Measurements from ENCODE around the gene MEIS2. TPM values are rescaled to one million over a fixed set of nuclear protein-coding genes. Genes with fewer than 3 reads are reported as not detected.

The MEIS2 gene
- total and polyA plus RNA-seq, 2 of the 13 experiments (the other 11 are each of a cell fraction or from before 2014, with no cell fraction given) = 10.7 to 12.4 TPM

DNA sequence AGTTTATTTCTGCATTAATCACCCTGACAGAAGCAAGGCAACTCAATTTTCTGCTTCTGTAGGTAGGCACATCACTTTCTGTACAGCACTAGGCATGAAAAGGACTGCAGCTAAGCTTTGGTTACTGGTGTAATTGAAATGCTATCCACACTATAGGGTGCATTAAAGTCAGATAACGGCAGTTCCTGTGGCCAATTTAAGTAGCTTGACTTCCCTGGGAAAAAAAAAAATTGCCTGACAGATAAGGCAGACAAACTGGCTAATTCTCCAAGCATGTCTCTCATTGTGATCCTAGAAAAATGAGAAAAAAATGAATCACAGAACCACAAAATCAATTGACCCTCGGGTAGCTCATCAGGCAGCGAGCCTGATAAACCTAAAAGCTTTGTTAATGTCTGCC is 151.4 kb downstream of the MEIS2 start (continued):
- TF ChIP-seq, protein P1, sequence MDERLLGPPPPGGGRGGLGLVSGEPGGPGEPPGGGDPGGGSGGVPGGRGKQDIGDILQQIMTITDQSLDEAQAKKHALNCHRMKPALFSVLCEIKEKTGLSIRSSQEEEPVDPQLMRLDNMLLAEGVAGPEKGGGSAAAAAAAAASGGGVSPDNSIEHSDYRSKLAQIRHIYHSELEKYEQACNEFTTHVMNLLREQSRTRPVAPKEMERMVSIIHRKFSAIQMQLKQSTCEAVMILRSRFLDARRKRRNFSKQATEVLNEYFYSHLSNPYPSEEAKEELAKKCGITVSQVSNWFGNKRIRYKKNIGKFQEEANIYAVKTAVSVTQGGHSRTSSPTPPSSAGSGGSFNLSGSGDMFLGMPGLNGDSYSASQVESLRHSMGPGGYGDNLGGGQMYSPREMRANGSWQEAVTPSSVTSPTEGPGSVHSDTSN (CRISPR knock-in tag; IDR thresholded peaks at IDR 0.05) = no peak
- no peak for TF ChIP-seq ZNF44 (CRISPR knock-in tag; IDR thresholded peaks at IDR 0.05)
- no peak for TF ChIP-seq ARHGAP35 (CRISPR knock-in tag; IDR thresholded peaks at IDR 0.05; ENCODE audit: borderline replicate concordance)
- no peak for TF ChIP-seq HCFC1 (IDR thresholded peaks at IDR 0.05; ENCODE audit: low read depth, low read length)

DNA sequence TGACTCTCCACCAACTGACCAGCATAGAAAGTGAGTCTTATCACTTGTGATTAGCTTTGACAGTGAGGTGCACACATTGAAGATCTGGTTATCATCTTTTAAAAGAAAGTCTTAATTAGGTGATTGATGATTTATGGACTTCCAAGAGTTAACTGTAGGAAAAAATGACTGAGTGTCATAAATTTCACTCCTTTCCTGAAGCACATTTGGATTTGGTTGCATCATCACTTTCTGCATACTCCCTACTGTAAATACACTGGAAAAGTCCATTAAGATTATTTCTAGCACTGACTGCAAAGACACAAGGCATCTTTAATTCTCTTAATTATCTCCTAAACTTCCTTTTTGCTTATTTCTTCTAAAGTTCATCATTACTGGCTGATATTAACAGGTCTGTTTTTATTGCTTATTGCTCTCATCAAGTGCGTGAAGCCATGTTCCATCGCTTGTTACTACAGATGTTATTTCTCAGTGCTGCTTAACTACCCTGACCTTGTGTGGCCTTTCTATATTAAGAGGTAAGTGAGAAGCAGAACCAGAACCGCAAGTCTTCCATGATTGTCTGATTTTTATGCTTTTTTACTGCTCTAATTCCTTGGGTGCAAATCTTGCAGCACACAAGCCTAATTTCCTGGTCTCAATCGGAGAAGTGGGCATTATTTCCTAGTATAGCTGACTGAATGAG is 153.2 kb downstream of the MEIS2 start:
- intact Hi-C loops (cut with micrococcal nuclease; ENCODE audit: unreplicated experiment) = no loop called here
- H4K20me1 ChIP-seq (ENCODE audit: insufficient read depth, low read length) = no peaks in the 10 kb centered on the region
- H3K27me3 ChIP-seq (ENCODE audit: control insufficient read depth in 1 of 2, insufficient read depth in 2 of 2, low read length in 2 of 2) = no peaks in the 10 kb centered on the region
- H3K4me1 ChIP-seq (ENCODE audit: insufficient read depth, low read length) = no peaks in the 10 kb centered on the region
- H3K36me3 ChIP-seq (replicated peaks in 1 of 2; ENCODE audit: control insufficient read depth in 1 of 2, insufficient read depth in 2 of 2, low read length in 2 of 2) = peaks cover 0 to 2% of the 10 kb centered on the region in 2 experiments; a peak in 4 of 5 replicates
- no peak for ATAC-seq
- no peak for FAIRE-seq
- TF ChIP-seq EP300 (IDR thresholded peaks at IDR 0.05; ENCODE audit: low read depth in 2 of 2, low read length in 2 of 2) (no peak), EP300 (CRISPR knock-in tag; IDR thresholded peaks at IDR 0.05; ENCODE audit: borderline replicate concordance) (no peak), ZNF143 (CRISPR knock-in tag; IDR thresholded peaks at IDR 0.05) (no peak), CEBPB (IDR thresholded peaks at IDR 0.05; ENCODE audit: borderline replicate concordance, low read depth, low read length) (0 out of 2 replicates have a peak, but pooled peaks have one; percentile 7), NR2C2 (CRISPR knock-in tag; IDR thresholded peaks at IDR 0.05; ENCODE audit: borderline replicate concordance) (no peak), ATF7 (IDR thresholded peaks at IDR 0.05) (0 out of 2 replicates have a peak, but pooled peaks have one; percentile 12), ATF7 (CRISPR knock-in tag; IDR thresholded peaks at IDR 0.05) (no peak), ZNF446 (CRISPR knock-in tag; IDR thresholded peaks at IDR 0.05) (no peak)
- TF ChIP-seq, protein P2, sequence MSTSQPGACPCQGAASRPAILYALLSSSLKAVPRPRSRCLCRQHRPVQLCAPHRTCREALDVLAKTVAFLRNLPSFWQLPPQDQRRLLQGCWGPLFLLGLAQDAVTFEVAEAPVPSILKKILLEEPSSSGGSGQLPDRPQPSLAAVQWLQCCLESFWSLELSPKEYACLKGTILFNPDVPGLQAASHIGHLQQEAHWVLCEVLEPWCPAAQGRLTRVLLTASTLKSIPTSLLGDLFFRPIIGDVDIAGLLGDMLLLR (CRISPR knock-in tag; IDR thresholded peaks at IDR 0.05) = no peak
- ChIA-PET POLR2A (no interaction called here), CTCF (ENCODE audit: low intra/inter-chr PET ratio, low total read pairs) (no interaction called here)
- no TSS peak for BruUV-seq (replicated peaks)
- H3K4me2 ChIP-seq (ENCODE audit: low read depth, low read length) = no peak overlapping the region
- no peak overlapping the region for H3K4me3 ChIP-seq (replicated peaks in 1 of 3; ENCODE audit: insufficient read depth in 1 of 3, low read depth in 2 of 3, low read length in 3 of 3)
- in situ Hi-C loops (cut with HindIII; ENCODE audit: extremely low pct_ligation_motif_present, low pct_unique_long_range_greater_than_20kb) = no loop called here
- no peak overlapping the region for H3K9ac ChIP-seq (ENCODE audit: insufficient read depth, low read depth, low read length)
- no peak overlapping the region for H3K27ac ChIP-seq (ENCODE audit: extremely low read length, insufficient read depth, low read length)
- H3K79me2 ChIP-seq (ENCODE audit: insufficient read depth, low read length) = no peaks in the 10 kb centered on the region
- H2AFZ ChIP-seq (ENCODE audit: low read length) = no peak overlapping the region
- H3K9me3 ChIP-seq (ENCODE audit: low read length) = no peaks in the 10 kb centered on the region
- DNase-seq (ENCODE audit: low spot score) = no peak
- WGBS (ENCODE audit: low lambda C conversion rate) = 96% methylated on average over 4 of the region's 4 CpGs

Measured in HepG2 (cell line).